SIG-M5 (cell line): ENCODE results near the gene COG1.

ENCODE experiments used
- DNase-seq: peaks from one replicate; lab custom pipeline; 2025; lab: John Stamatoyannopoulos, UW

COG1 gene

GRCh38 chr17:73172252-73172651, 20.6 kb upstream of the COG1 start:
- DNase-seq = no peak

GRCh38 chr17:73174126-73174525, 18.7 kb upstream of the COG1 start:
- no peak for DNase-seq

GRCh38 chr17:73175962-73176565, 16.8 kb upstream of the COG1 start:
- no peak for DNase-seq

- DNase-seq = no peak
Measured at GRCh38 chr17:73179387-73179786, 13.5 kb upstream of the COG1 start.

- no peak for DNase-seq
Measured at GRCh38 chr17:73179878-73180277, 13.0 kb upstream of the COG1 start.

GRCh38 chr17:73182616-73183310, 10.1 kb upstream of the COG1 start:
- no peak for DNase-seq

- no peak for DNase-seq
Measured at GRCh38 chr17:73184136-73184993, 8.5 kb upstream of the COG1 start.

GRCh38 chr17:73186283-73187050, 6.4 kb upstream of the COG1 start:
- no peak for DNase-seq

- no peak for DNase-seq
Measured at GRCh38 chr17:73187203-73187769, 5.6 kb upstream of the COG1 start.

GRCh38 chr17:73188011-73188410, 4.8 kb upstream of the COG1 start:
- DNase-seq = no peak

GRCh38 chr17:73189417-73190099, 3.3 kb upstream of the COG1 start:
- DNase-seq = no peak

GRCh38 chr17:73191443-73192205, 1.2 kb upstream of the COG1 start:
- DNase-seq = peak; percentile 37

GRCh38 chr17:73192206-73192893, 505 bp upstream of the COG1 start:
- DNase-seq = no peak

- DNase-seq = no peak
Measured at GRCh38 chr17:73194514-73195222, 1.8 kb downstream of the COG1 start.

- no peak for DNase-seq
Measured at GRCh38 chr17:73196500-73196899, 3.6 kb downstream of the COG1 start.

GRCh38 chr17:73197161-73197560, 4.3 kb downstream of the COG1 start:
- DNase-seq = no peak

GRCh38 chr17:73198201-73198929, 5.5 kb downstream of the COG1 start:
- no peak for DNase-seq

GRCh38 chr17:73198930-73199260, 6.0 kb downstream of the COG1 start:
- no peak for DNase-seq
